ENCODE measurements around the gene PRKAG2.

PRKAG2 gene

GRCh38 chr7:151861881-151862280 is 15.0 kb downstream of the PRKAG2 start:
- no peaks in the 10 kb centered on the region for H3K27me3 Mint-ChIP-seq
- intact Hi-C loops (cut with micrococcal nuclease), result no loop called here
- no peaks in the 10 kb centered on the region for H3K9me3 Mint-ChIP-seq
- H3K4me1 Mint-ChIP-seq (ENCODE audit: low read depth), result peaks cover 81% of the 10 kb centered on the region
- H3K36me3 Mint-ChIP-seq (ENCODE audit: low read depth), result peaks cover 66% of the 10 kb centered on the region
- no peak overlapping the region for H3K4me3 Mint-ChIP-seq
- no peak overlapping the region for H3K27ac Mint-ChIP-seq

GRCh38 chr7:151860771-151861170 is 16.1 kb downstream of the PRKAG2 start:
- Mint-ChIP-seq H3K9me3 (no peaks in the 10 kb centered on the region), H3K36me3 (ENCODE audit: low read depth) (peaks cover 74% of the 10 kb centered on the region), H3K4me3 (no peak overlapping the region), H3K27ac (no peak overlapping the region), H3K27me3 (no peaks in the 10 kb centered on the region), H3K4me1 (ENCODE audit: low read depth) (peaks cover 82% of the 10 kb centered on the region)
- intact Hi-C loops (cut with micrococcal nuclease), result no loop called here

- Mint-ChIP-seq H3K9me3 (no peaks in the 10 kb centered on the region), H3K27me3 (no peaks in the 10 kb centered on the region), H3K4me3 (no peak overlapping the region), H3K36me3 (ENCODE audit: low read depth) (peaks cover 68% of the 10 kb centered on the region), H3K27ac (no peak overlapping the region), H3K4me1 (ENCODE audit: low read depth) (peaks cover 81% of the 10 kb centered on the region)
- intact Hi-C loops (cut with micrococcal nuclease), result no loop called here
Measured at GRCh38 chr7:151859948-151860685, 16.8 kb downstream of the PRKAG2 start.

GRCh38 chr7:151859111-151859947 is 17.6 kb downstream of the PRKAG2 start:
- H3K4me1 Mint-ChIP-seq (ENCODE audit: low read depth), result peaks cover 81% of the 10 kb centered on the region
- no peak overlapping the region for H3K4me3 Mint-ChIP-seq
- H3K27ac Mint-ChIP-seq, result no peak overlapping the region
- intact Hi-C loops (cut with micrococcal nuclease), result no loop called here
- H3K9me3 Mint-ChIP-seq, result no peaks in the 10 kb centered on the region
- no peaks in the 10 kb centered on the region for H3K27me3 Mint-ChIP-seq
- peaks cover 62% of the 10 kb centered on the region for H3K36me3 Mint-ChIP-seq (ENCODE audit: low read depth)

DNA sequence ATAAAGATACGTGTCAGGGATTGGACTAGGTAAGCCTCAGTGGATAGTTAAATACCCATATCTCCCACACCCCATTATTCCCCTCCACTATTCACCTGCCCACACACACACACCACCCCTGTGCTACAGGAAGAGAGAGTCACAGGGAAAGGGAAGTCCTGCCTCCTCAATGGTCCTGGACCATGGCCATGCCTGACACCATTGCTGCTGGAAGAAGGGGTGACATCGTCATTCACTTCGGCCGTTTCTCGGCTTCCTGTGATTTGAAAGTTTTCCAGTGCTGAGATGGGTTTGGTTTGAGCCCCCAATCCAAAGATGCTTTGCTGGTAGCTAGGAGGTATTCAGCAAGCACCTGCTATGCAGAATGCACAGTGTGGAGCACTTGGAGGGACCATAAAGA is 18.5 kb downstream of the PRKAG2 start:
- Mint-ChIP-seq H3K27me3 (no peaks in the 10 kb centered on the region), H3K27ac (peak overlapping the region; percentile 0), H3K9me3 (no peaks in the 10 kb centered on the region), H3K4me3 (no peak overlapping the region), H3K36me3 (ENCODE audit: low read depth) (peaks cover 65% of the 10 kb centered on the region), H3K4me1 (ENCODE audit: low read depth) (peaks cover 80% of the 10 kb centered on the region)
- intact Hi-C loops (cut with micrococcal nuclease), result no loop called here

- H3K36me3 Mint-ChIP-seq (ENCODE audit: low read depth), result peaks cover 69% of the 10 kb centered on the region
- peaks cover 79% of the 10 kb centered on the region for H3K4me1 Mint-ChIP-seq (ENCODE audit: low read depth)
- H3K9me3 Mint-ChIP-seq, result no peaks in the 10 kb centered on the region
- peak overlapping the region; percentile 0 for H3K27ac Mint-ChIP-seq
- no peaks in the 10 kb centered on the region for H3K27me3 Mint-ChIP-seq
- intact Hi-C loops (cut with micrococcal nuclease), result no loop called here
- H3K4me3 Mint-ChIP-seq, result no peak overlapping the region
Measured at GRCh38 chr7:151857866-151858450, 19.0 kb downstream of the PRKAG2 start.

DNA sequence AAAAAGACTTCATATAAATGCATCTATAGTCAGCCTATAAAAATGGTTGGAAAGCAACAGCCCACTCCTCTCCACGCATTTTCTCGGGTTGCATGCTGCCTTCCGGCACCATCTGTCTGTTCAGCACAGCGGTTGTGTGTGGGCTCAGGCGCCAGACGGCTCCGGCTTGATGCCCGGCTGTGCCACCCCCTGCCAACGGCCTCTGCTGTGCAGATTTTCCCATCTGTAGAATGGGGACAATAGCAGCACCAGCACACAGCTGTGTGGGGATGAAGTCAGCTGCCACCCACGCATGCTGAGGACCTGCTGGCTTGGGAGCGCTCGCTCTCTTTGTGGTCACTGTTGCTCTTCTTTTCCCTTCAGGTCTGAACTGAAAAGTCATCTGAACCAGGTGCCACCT is 19.5 kb downstream of the PRKAG2 start:
- Mint-ChIP-seq H3K9me3 (no peaks in the 10 kb centered on the region), H3K4me1 (ENCODE audit: low read depth) (peaks cover 84% of the 10 kb centered on the region), H3K27me3 (no peaks in the 10 kb centered on the region), H3K27ac (no peak overlapping the region), H3K36me3 (ENCODE audit: low read depth) (peaks cover 67% of the 10 kb centered on the region), H3K4me3 (no peak overlapping the region)
- intact Hi-C loops (cut with micrococcal nuclease), result no loop called here

GRCh38 chr7:151856516-151856915 is 20.4 kb downstream of the PRKAG2 start:
- intact Hi-C loops (cut with micrococcal nuclease), result no loop called here
- Mint-ChIP-seq H3K4me3 (no peak overlapping the region), H3K4me1 (ENCODE audit: low read depth) (peaks cover 88% of the 10 kb centered on the region), H3K36me3 (ENCODE audit: low read depth) (peaks cover 58% of the 10 kb centered on the region), H3K9me3 (no peaks in the 10 kb centered on the region), H3K27ac (no peak overlapping the region), H3K27me3 (no peaks in the 10 kb centered on the region)

DNA sequence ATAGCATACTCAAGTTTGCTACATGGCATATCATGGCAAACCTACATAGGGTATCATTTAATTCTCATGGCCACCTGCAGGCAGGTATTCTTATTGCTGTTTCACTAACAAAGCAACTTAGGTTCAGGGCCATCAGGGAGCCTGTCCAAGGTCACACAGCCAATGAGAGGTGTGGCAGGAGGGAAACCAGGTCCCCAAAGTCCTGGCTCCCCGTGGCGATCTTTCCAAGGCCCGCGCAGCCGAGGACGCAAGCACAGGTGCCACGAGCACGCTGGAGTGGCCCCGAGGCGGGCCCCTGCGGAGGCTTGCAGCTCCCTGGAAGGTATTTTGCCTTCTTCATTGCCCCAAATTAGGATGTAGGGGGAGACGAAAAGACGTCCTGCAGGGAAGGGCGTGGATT is 20.8 kb downstream of the PRKAG2 start:
- intact Hi-C loops (cut with micrococcal nuclease), result no loop called here
- Mint-ChIP-seq H3K27ac (no peak overlapping the region), H3K36me3 (ENCODE audit: low read depth) (peaks cover 57% of the 10 kb centered on the region), H3K4me3 (no peak overlapping the region), H3K27me3 (no peaks in the 10 kb centered on the region), H3K9me3 (no peaks in the 10 kb centered on the region), H3K4me1 (ENCODE audit: low read depth) (peaks cover 92% of the 10 kb centered on the region)

- Mint-ChIP-seq H3K27me3 (no peaks in the 10 kb centered on the region), H3K27ac (peak overlapping the region; percentile 40), H3K4me1 (ENCODE audit: low read depth) (peaks cover 93% of the 10 kb centered on the region), H3K36me3 (ENCODE audit: low read depth) (peaks cover 49% of the 10 kb centered on the region), H3K9me3 (no peaks in the 10 kb centered on the region), H3K4me3 (no peak overlapping the region)
- intact Hi-C loops (cut with micrococcal nuclease), result loop anchor here (5.0 kb wide), 1 partner anchor 47 kb away; no protein-coding TSS in a partner anchor
Measured at GRCh38 chr7:151854720-151855071, 22.2 kb downstream of the PRKAG2 start.

- Mint-ChIP-seq H3K36me3 (ENCODE audit: low read depth) (peaks cover 45% of the 10 kb centered on the region), H3K27me3 (no peaks in the 10 kb centered on the region), H3K27ac (peak overlapping the region; percentile 40), H3K9me3 (no peaks in the 10 kb centered on the region), H3K4me3 (no peak overlapping the region), H3K4me1 (ENCODE audit: low read depth) (peaks cover 93% of the 10 kb centered on the region)
- intact Hi-C loops (cut with micrococcal nuclease), result loop anchor here (5.0 kb wide), 1 partner anchor 47 kb away; no protein-coding TSS in a partner anchor
Measured at GRCh38 chr7:151853896-151854719, 22.8 kb downstream of the PRKAG2 start.

- no peaks in the 10 kb centered on the region for H3K9me3 Mint-ChIP-seq
- peak overlapping the region; percentile 37 for H3K4me3 Mint-ChIP-seq
- peak overlapping the region; percentile 99 for H3K27ac Mint-ChIP-seq
Measured at GRCh38 chr7:151852486-151853396, 24.2 kb downstream of the PRKAG2 start.

More at GRCh38 chr7:151852486-151853396, 24.2 kb downstream of the PRKAG2 start:
- intact Hi-C loops (cut with micrococcal nuclease), result loop anchor here (5.0 kb wide), 1 partner anchor 45 kb away; no protein-coding TSS in a partner anchor
- Mint-ChIP-seq H3K27me3 (no peaks in the 10 kb centered on the region), H3K4me1 (ENCODE audit: low read depth) (peaks cover 93% of the 10 kb centered on the region), H3K36me3 (ENCODE audit: low read depth) (peaks cover 47% of the 10 kb centered on the region)

Measured in dendritic cell treated with granulocyte-macrophage colony-stimulating factor and Interleukin-4, amounts not matched to agents 40 ng/mL and 50 ng/mL, for 4 days (primary cell).